Epithelial cell of prostate (primary cell): ENCODE data around the gene MRPL20.
"Not testable (repeated sequence)": the region's sequence is repeated elsewhere in the genome, so short reads cannot be mapped to it uniquely, and the experiment has no call there.

ENCODE experiments used
- DNase-seq: peaks from one replicate; pipeline ENCODE4 v3.0.0-alpha.2; 2011; ENCODE audit warnings: low read depth, low spot score
- H3K27ac ChIP-seq: fragments of 450-650 bp; 2 replicates; pipeline ENCODE4 v1.5.1; 2017; ENCODE audit warnings: mild to moderate bottlenecking

Gene MRPL20

DNA sequence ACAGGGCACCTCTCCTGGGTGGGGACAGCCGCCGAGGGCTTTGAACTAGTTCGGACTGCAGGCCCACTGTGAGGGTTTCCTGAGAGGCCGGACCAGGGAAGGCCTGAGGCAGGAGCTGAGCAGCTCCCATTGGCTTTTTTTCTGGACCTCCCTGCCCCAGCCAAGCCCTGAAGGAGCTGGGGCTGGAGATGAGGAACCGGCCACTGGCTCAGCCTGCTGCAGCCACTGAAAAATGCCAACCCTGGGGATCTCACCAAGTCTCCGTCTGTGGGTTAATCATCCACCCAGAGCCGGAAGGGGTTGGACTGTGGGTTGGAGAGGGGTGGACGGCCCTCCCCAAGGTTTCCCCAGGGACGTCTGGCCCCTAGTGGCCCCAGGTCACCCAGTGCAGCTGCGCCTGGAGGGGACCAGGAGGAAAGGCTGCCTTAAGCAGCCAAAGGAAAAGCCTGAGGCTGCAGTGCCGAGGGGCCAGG, 30.8 kb upstream of the MRPL20 start:
- no peak overlapping the region for H3K27ac ChIP-seq
- no peak for DNase-seq

DNA sequence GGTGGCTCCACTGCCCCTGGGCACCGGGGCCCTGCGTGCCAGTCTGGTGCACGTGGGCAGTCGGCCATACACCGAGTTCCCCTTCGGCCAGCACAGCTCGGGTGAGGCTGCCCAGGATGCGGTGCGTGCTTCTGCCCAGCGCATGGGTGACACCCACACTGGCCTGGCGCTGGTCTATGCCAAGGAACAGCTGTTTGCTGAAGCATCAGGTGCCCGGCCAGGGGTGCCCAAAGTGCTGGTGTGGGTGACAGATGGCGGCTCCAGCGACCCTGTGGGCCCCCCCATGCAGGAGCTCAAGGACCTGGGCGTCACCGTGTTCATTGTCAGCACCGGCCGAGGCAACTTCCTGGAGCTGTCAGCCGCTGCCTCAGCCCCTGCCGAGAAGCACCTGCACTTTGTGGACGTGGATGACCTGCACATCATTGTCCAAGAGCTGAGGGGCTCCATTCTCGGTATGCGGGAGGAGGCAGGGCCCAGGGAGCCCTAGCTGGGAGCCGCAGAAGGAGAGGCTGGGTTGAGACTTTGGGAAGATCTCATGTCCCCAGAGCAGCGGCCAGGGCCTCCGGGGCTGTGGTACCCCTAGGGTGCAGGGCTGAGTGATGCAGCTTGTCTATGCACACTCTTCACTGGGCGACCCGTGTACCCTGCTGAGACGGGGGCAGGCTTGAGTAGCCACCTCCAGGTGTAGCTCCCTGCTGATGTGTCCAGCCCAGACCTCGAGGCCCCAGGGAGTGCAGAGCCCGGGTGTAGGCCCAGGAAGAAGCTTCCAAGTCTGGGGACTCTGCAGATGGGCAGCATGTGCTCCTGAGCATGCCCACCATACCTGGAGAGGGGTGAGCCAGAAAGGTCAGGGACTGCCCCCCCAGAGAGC, 30.2 kb upstream of the MRPL20 start:
- DNase-seq = no peak

DNA sequence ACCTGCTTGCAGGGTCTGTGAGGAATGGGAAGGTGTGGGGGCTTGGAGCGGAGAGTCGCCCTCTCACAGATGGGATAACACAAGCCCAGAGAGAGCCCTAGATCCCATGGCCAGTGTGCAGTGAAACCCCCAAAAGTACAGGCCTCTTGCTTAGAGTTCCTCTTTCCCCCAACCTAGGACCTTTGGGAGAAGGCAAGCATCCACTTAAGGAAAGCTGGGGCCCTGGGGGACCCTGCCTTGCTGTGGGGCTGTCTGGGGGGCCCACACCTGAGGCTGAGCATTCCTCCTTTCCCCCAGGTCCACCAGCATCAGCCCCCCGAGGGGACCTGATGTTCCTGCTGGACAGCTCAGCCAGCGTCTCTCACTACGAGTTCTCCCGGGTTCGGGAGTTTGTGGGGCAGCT, 29.5 kb upstream of the MRPL20 start:
- no peak for DNase-seq
- no peak overlapping the region for H3K27ac ChIP-seq

More for the DNA sequence above, 30.2 kb upstream of the MRPL20 start:
- H3K27ac ChIP-seq = no peak overlapping the region

DNA sequence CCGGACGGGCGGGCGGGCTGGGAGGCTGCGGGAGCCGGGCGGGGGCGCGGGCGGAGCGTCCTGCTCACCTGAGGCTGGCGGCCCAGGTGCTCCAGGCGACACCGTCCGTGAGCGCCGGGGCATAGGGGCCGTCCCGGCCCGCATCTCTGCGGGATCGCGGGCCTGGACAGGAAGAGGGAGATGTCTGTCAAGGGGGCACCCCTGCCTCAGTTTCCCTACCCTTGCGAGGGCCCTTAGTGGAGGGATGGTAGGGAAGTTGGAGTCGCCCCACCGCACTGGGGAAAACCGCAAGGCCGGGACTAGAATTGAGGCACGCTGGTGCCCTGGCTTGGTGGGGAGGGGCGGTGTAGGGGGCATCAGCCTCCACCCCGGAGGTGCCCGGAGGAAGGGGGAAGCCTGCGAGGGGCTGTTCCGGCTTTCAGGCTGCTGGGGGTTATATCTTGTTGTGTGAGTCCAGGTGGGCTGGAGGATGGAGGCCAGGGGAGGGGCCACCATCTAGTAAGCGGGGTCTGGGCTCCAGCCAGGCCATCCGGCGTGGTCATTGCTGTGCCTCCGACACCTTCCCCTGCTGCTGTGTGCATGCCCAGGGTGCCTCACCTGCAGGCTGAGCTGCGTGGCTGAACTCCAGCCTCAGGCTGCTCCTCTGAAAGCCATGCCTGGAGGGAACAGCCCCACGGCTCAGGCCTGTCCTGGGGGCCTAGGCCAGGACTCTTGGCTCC, 29.0 kb upstream of the MRPL20 start:
- no peak overlapping the region for H3K27ac ChIP-seq
- DNase-seq = no peak

DNA sequence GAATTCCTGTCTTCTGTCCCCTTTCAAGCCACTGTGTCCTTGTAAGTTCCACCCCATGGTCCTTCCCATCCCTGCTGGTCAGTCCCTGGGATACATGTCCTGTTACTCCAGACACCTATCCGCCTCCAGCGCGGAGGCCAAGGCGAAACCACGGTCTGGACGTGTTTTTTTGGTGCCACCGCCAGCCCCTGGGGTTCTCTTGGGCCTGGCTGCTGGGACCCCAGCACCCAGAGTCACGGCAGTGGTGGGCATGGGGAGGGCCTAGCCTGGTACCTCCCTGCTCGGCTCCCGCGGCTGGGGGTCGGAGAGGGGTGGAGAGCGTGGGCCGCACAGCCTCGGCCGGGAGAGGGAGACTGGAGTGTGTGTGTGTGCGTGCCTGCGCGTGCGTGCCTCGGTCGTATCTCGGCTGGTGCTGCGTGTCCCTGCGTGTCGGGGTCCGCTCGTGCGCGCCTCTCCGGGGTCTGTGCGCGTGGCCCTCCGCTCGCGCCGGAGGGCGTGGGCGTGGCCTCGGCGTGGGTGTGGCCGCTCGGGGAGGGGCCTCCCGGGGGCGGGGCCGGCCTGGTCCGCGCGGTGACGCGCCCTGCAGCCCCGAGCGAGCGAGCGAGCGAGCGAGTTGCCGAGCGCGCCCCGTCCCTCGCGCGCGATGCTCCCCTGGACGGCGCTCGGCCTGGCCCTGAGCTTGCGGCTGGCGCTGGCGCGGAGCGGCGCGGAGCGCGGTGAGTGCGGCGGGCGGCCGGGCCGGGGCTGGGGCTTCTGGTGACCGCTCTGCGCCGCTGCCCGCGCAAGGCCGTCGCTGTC, 28.2 kb upstream of the MRPL20 start, which contains the start of gene VWA1:
VWA1 (plus strand) TSS at position 585 of the 798 bp plus-strand sequence; CDS start at position 644, 59 bp downstream.
- H3K27ac ChIP-seq = peak within 1 kb of the TSS; percentile 93
- no peak for DNase-seq

DNA sequence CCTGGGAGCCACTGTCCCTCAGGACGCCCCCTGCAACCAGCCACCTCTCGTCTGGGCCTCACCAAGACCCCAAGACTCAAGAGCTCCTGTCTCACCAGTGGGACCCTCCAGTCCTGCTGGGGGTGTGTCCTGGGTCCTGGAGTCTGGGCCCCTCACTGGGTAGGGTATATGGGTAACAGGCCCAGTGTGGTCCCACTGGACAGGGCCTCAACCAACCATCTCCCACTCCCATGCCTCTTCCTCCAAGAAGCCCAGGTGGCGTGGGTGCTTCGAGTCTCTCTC, 27.7 kb upstream of the MRPL20 start:
- no peak for DNase-seq
- H3K27ac ChIP-seq = peak overlapping the region; percentile 93

DNA sequence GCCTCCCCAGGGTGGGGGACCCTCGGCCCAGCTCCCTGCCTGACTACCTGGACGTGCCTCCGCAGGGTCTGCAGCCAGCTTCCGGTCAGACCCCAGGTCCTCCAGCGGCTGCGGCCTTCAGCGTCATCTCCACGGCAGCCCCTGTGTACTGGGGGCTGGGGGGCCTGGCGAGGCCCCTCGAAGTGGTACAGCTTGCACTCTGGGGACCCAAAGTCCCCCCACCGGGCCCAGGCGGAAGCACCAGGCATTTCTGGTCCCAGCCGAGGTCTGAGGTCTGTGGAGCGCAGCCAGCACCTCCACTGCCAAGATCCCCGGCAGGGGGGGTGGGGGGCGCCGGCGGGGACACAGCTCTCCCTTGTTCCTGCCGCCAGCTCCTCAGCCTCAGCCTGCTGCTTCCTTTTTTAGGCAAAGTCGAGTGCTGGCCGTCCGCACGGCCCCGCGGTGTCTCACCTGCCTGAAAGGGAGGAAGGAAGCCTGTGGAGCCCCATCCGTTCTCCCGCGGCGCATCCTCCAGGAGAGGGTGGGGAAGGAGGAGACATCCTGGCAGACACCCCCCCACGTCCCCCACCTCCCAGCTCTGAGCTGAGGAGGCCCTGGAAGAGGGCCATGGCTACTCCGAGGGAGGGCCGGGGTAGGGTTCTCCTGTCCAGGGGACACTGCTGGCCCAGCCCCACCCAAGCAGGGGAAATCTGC, 27.2 kb upstream of the MRPL20 start:
- no peak for DNase-seq
- peak overlapping the region; percentile 93 for H3K27ac ChIP-seq

DNA sequence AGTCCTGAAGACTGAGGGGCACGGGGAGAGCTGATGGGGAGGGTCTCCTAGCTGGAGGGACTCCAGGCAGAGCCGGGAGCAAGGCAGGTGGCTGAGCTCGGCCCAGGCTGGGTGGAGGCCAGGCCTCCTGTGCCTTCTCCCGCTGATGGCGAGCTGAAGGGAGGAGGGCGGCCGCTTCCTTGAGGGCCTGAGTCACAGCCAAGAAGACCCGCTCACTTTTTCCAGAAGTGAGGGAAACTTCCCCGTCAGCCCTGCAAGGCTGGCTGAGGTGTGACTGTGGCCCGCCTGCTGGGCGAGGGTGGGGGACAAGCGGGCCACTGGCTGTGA, 26.7 kb upstream of the MRPL20 start:
- peak overlapping the region; percentile 93 for H3K27ac ChIP-seq
- DNase-seq = no peak

DNA sequence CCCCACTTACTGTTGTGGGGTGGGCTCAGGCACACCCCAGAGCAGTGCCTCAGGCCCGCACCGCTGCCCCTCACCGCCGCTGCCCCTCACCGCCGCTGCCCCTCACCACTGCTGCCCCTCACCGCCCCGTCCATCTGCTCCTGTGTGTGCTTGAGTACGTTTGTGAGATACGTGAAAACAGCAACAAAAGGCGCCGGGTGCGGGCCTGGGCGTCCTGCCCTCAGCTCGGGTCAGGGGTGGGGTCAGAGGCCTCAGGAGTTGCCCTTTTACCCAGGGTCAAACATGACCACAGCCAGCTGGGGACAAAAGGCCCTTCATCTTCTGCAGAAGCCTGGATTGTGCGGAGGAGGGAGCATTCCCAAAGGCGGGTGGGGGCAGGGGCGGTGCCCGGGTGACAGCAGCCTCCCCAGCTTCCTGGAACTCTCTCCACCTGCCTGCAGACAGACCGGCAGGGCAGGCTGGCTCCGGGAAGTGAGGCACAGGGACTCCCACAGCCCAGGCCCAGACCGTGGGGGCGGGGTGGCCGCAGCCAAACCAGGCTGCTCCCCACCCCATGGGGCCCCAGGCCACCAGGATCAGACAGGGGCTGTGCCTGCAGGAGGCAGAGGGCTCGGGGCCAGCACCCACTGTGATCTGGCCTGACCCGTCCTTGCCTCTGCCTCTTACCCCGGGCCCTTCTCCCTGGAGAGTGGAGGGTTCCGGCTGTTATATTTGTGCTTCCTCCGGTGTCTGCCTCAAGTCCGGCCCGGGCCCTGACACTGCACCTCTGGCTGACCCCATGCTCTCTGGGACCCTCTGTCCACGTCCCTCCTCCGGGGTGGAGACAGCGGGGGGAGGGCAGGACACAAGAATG, 26.1 kb upstream of the MRPL20 start:
- H3K27ac ChIP-seq = peak overlapping the region; percentile 93
- no peak for DNase-seq

DNA sequence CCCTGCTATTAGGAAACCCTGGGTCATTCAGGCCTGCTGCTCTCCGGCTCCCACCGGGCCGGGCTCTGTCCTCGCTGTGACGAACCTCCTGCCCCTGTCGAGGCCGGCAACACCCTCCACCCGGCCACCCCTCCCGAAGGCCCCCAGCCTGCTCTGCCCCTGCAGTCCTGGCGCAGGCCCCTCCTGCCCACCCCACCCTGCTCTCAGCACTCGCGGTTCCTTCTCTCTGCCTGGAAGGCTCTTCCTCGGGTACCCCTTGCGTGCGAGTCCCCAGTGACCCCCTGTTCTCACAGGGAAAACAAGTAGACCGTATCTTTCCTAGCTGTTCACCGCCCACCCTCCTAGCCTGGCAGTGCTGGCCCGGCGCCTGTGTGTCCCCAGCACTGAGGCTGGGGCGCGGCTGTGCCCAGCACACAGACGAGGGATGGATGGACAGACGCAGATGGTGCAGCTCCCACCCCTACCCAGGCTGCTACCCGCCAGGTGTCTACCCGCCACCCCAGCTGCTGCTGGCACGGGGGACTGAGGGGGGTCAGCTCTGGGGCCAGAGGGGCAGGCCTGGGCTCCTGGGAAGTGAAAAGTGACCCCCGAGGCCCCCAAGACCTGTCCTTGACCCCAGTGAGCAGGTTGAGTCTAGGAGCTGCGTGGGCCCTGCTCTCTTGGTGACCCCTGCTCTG, 25.3 kb upstream of the MRPL20 start:
- DNase-seq = no peak
- H3K27ac ChIP-seq = peak overlapping the region; percentile 93

DNA sequence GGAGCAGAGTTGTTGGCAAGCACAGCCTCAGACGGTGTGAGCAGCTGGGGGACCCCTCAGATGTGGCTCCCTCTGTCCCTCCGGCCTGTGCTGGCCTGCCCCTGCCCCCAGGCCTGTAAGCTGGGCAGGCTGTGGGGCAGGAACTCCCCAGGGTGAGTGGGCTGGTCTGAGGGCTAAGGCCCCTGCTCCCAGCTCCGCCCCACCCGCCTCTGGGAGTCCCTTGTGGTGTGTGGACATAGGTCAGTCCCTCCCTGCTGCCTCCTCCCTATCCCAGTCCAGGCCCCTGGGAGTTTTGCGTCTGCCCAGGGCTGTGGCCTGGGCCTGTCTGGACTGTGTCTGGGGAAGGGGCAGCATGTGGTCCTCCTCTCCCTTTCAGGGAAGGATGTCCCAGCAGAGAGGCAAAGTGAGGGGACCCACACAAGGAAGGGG, 24.8 kb upstream of the MRPL20 start:
- DNase-seq = no peak
- peak overlapping the region; percentile 50 for H3K27ac ChIP-seq

DNA sequence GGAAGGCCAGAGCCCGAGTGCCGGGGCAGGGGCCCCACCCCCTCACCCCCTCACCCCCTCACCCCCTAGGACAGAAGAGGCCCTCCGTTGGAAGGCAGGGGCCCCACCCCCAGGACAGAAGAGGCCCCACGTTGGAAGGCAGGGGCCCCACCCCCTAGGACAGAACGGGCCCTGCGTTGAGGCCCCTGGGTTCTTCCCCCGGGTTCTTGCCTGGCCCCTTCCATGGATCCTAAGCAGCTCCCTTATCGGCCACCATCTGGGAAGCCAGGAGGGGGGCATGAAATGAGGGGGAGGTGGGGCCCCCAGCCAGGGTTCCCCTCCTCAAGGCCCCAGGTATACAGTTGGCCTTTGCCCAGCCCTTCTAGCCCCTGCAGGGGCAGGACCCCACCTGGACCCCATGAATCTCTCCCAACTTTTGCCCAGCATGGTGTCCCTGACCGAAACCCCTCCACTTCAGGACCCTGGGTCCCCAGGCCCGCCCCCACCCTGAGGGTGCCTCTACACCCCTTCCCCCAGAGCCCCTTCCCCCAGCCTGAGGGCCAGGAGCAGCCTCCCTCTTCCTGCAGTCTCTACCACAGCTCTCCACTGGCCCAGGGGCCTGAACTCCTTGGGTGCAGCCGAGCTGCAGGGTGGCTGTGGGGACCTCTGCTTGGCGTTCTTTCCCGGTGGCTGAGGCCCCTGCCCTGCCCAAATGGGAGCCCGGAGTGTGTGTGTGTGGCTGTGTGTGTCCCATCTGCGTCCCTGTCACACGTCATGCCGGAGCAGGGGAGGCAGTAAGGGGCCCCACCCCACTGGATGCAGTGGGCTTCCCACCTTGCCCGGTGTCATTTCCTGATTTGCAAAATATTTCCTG, 24.1 kb upstream of the MRPL20 start:
- H3K27ac ChIP-seq = peak overlapping the region; percentile 50
- no peak for DNase-seq

DNA sequence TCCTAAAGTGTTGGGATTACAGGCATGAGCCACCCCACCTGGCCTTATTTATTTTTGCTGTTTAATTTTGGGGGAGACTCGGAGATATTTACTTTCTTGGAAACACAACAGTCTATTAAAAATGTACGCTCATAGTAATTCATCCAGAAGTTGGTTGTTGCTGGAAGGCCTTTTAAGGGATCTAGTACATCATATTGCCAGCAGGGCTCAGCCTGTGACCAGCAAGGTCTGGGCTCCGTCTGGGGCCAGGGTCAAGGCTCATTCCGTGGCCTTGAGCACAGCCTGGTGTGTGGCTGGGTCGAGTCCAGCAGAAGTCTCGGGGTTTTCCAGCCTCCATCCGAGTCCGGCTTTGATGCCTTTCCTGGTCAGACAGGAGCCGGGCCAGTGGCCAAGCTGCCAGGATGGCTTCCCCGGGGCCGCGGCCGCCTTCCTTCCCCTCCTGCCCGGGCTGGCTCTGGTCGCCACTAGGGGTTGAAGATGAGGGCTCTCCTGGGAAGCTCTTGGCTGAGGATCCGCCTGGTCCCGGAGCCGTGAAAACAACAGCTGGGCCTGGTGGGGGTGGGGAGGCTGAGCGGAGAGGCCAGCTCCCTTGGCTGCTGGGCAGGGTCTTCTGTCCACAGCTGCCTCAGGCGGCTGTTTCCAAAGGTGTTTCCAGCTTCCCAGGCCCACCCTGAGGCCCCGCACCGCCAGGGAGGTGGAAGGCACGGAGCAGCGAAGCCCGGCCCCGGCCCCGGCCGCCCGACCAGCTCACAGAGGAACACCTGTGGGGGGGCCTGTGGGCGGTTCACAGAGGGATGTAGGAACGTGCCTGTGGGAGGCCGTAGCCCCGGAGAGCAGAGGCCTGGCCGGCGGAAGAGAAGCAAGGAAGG, 23.3 kb upstream of the MRPL20 start:
- no peak for DNase-seq
- peak overlapping the region; percentile 50 for H3K27ac ChIP-seq

DNA sequence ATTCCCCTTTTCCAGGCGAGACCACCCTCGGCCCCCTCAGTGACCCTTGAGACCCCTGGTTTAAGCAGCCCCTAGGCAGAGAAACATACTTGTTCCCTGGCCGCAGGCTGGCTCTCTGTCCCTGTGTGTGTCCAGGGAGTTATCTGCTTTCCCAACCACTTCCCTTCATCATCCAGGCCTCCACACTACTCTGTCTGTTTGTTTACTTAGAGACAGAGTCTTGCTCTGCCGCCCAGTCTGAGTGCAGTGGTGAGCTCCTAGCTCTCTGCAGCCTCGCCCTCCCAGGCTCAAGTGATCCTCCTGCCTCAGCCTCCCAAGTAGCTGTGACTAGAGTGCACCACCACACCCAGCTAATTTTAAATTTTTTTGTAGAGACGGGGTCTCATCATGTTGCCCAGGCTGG, 22.6 kb upstream of the MRPL20 start:
- no peak for DNase-seq
- H3K27ac ChIP-seq = peak overlapping the region; percentile 50

DNA sequence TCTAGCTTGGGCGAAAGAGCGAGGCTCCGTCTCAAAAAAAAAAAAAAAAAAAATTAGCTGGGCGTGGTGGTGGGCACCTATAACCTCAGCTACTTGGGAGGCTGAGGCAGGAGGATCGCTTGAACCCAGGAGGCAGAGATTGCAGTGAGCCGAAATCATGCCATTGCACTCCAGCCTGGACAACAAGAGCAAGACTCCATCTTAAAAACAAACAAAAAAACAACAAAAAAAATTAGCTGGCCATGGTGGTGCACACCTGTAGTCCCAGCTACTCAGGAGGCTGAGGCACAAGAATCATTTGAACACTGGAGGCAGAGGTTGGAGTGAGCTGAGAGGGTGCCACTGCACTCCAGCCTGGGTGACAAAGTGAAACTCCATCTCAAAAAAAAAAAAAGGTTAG, 21.9 kb upstream of the MRPL20 start:
- not testable (repeated sequence) for H3K27ac ChIP-seq, DNase-seq

DNA sequence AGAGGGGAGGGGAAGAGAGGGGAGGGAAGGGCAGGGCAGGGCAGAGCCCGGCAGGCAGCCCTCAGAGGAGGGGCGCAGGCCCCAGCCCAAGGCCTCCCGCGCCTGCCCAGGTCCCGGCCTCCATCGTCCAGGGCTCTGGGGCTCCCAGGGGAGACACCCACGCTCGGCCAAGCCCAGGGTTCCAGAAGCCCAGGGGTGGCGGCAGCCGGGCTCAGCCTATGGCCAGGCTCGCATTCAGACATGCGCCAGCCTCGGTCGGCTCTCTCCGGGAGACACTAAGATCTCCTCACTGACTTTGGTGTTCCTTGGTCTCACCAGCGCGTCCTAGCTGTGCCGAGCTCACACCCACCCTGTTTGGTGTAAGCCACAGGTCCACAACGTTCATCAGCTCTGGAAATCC, 21.1 kb upstream of the MRPL20 start:
- DNase-seq = no peak
- H3K27ac ChIP-seq = no peak overlapping the region

DNA sequence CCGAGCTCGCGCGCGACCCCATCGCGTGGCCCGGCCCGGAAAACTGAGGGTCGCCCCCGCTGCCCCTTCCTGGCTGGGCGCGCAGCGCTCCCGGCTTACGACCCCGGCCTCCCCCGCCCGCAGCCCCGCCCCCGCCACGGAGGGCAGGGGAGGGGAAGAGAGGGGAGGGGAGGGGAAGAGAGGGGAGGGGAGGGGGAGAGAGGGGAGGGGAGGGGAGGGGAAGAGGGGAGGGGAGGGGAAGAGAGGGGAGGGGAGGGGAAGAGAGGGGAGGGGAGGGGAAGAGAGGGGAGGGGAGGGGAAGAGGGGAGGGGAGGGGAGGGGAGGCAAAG, 20.7 kb upstream of the MRPL20 start:
- H3K27ac ChIP-seq = no peak overlapping the region
- DNase-seq = no peak
